Ovary (tissue), 9 donors: ENCODE data around the gene IZUMO1. TPM values are rescaled to one million over a fixed set of nuclear protein-coding genes. Genes with fewer than 3 reads are reported as not detected.

ENCODE experiments used
- DNase-seq, 5 donors: peaks; one replicate each; pipeline ENCODE4 v3.0.0-alpha.2; 2019 to 2020
- H3K27ac ChIP-seq, 2 donors: fragments of 200-600 bp; one replicate each; pipeline versions ENCODE4 v1.5.1 to v1.8.0; 2019 to 2022
- H3K27me3 ChIP-seq: fragments of 200-600 bp; one replicate; pipeline ENCODE4 v1.8.0; 2022
- H3K36me3 ChIP-seq: fragments of 200-600 bp; sonication (generic); one replicate; pipeline ENCODE4 v1.5.1; 2019
- H3K4me1 ChIP-seq: one replicate; pipeline ENCODE4 v1.8.1; 2013; ENCODE audit warnings: mild to moderate bottlenecking, moderate library complexity; ENCODE audit not compliant: insufficient read depth
- H3K4me3 ChIP-seq: fragments of 200-600 bp; sonication (generic); one replicate; pipeline ENCODE4 v1.5.1; 2017
- H3K9me3 ChIP-seq, 2 donors: fragments of 200-600 bp in 1 of 2; sonication (generic) in 1 of 2; one replicate each; pipeline versions ENCODE4 v1.5.1 to v1.8.1; 2013 to 2019; ENCODE audit warnings: mild to moderate bottlenecking in 1 of 2, moderate library complexity in 1 of 2
- CTCF ChIP-seq, 3 donors: fragments of 450-650 bp in 2 of 3; fragments of 200-600 bp in 1 of 3; IDR thresholded peaks; one replicate each; pipeline versions ENCODE4 v1.5.1 to v1.8.0; 2016 to 2022; ENCODE audit warnings: antibody characterized with exemption in 3 of 3, mild to moderate bottlenecking in 1 of 3
- EP300 ChIP-seq: sonication (generic); formaldehyde crosslinking; IDR thresholded peaks from one replicate; pipeline ENCODE4 v1.6.1; 2017; ENCODE audit warnings: antibody characterized with exemption
- POLR2A ChIP-seq: fragments of 450-650 bp; IDR thresholded peaks from one replicate; pipeline ENCODE4 v1.6.1; 2017; ENCODE audit warnings: antibody characterized with exemption, mild to moderate bottlenecking, moderate library complexity
- WGBS, 3 donors: extraction: QIAGEN DNeasy Blood & Tissue Kit in 1 of 3; methylation state at CpG; one replicate each; pipeline versions ENCODE4 v1.1.5 to v1.1.7; 2013 to 2017; 5-methylcytosine and 5-hydroxymethylcytosine counted together
- intact Hi-C, 4 donors: fragments of 100-400 bp; cut with DNase I; formaldehyde crosslinking; loops; one replicate each; pipeline versions ENCODE4 v1.11.0 to v1.15.1; 2022 to 2023
- polyA plus RNA-seq, 2 donors: library from polyadenylated mRNA; stranded (reverse); fragments of 200-250 nt in 1 of 2; fragments of 350-450 nt in 1 of 2; fragmentation: Illumina TruSeq in 1 of 2; extraction: RNeasy Lipid Tissue Mini Kit (QIAGEN cat#74804) in 1 of 2; gene quantifications; one replicate each; pipeline ENCODE4 v1.2.3, GENCODE V29; 2013 to 2014
- total RNA-seq, 7 donors: library from RNA; depleted of rRNA in 2 of 7; stranded (reverse); fragments of >200 nt in 2 of 7; fragmentation: NEBNext Ultra II Directional in 3 of 7; extraction: Animal tissue kit (Norgen Biotek cat#: 25700) in 3 of 7; gene quantifications; one replicate each; pipeline versions ENCODE4 v1.1.0 to v1.2.4, GENCODE V29; 2016 to 2023
- donor health status: DM: no; HTN: no; CAD: no; lungs with moderate emphysema.
- donor health status: DM: no; HTN: no; CAD: no.
- donor health status: Bipolar disorder and iron deficiency.
- donor health status: DM: yes; HTN: yes; CAD: no.
- donor health status: DM: no; HTN: no; CAD: no.
- donor health status: DM: yes; HTN: yes; CAD: no.

The IZUMO1 gene
- total and polyA plus RNA-seq, 9 donors = 0.08 to 0.67 (median 0.12) TPM; not detected in 5

GRCh38 chr19:48713041-48713863 lies 33.5 kb downstream of the IZUMO1 start:
- Histone ChIP-seq H3K27me3 (no peaks in the 10 kb centered on the region), H3K9me3 (no peaks in the 10 kb centered on the region), H3K4me3 (peak overlapping the region; percentile 63), H3K4me1 (peaks cover 20% of the 10 kb centered on the region), H3K36me3 (no peaks in the 10 kb centered on the region), H3K27ac (peak overlapping the region in 1 of 2 donors; percentile 71)
- no peak for TF ChIP-seq POLR2A
- no peak for TF ChIP-seq EP300
- no peak for TF ChIP-seq CTCF (IDR thresholded peaks at IDR 0.05)
- WGBS, 3 donors = 14 to 17% (median 14%) methylated on average over 25 of the region's 25 CpGs
- intact Hi-C loops = loop anchor here in 3 of 4 donors (2.0 to 10.0 kb wide), 3 partner anchors 36 to 68 kb away; partner anchors contain the start of gene CA11 (in 1 of the 3)
- DNase-seq = peak in 3 of 5 donors; percentile 37 to 55 (median 54)

GRCh38 chr19:48711106-48711662 lies 35.5 kb downstream of the IZUMO1 start:
- H3K9me3 ChIP-seq = no peaks in the 10 kb centered on the region
- H3K27me3 ChIP-seq = no peaks in the 10 kb centered on the region
- intact Hi-C loops = loop anchor here in 2 of 4 donors (5.0 to 10.0 kb wide), 2 partner anchors 34 to 66 kb away; partner anchors contain the start of gene CA11 (in 1 of the 2)
- DNase-seq = no peak
- no peaks in the 10 kb centered on the region for H3K36me3 ChIP-seq
- no peak overlapping the region for H3K27ac ChIP-seq
- TF ChIP-seq EP300 (no peak), POLR2A (no peak), CTCF (IDR thresholded peaks at IDR 0.05) (no peak)
- 80 to 92% (median 81%) methylated on average over 4 of the region's 4 CpGs for WGBS, 3 donors
- no peak overlapping the region for H3K4me3 ChIP-seq
- H3K4me1 ChIP-seq = peaks cover 14% of the 10 kb centered on the region

GRCh38 chr19:48708471-48708870 lies 38.2 kb downstream of the IZUMO1 start:
- H3K4me1 ChIP-seq = peaks cover 5% of the 10 kb centered on the region
- no peaks in the 10 kb centered on the region for H3K9me3 ChIP-seq
- no peak for TF ChIP-seq EP300
- no peak for TF ChIP-seq CTCF (IDR thresholded peaks at IDR 0.05)
- TF ChIP-seq POLR2A = no peak
- intact Hi-C loops = no loop called here
- no peaks in the 10 kb centered on the region for H3K36me3 ChIP-seq
- WGBS, 3 donors = 45 to 51% (median 49%) methylated on average over 10 to 11 of the region's 11 CpGs
- no peaks in the 10 kb centered on the region for H3K27me3 ChIP-seq
- no peak overlapping the region for H3K27ac ChIP-seq
- H3K4me3 ChIP-seq = no peak overlapping the region
- no peak for DNase-seq

GRCh38 chr19:48705431-48705830 lies 41.3 kb downstream of the IZUMO1 start:
- no peaks in the 10 kb centered on the region for H3K4me1 ChIP-seq
- H3K27ac ChIP-seq = no peak overlapping the region
- TF ChIP-seq CTCF (IDR thresholded peaks at IDR 0.05) = no peak
- TF ChIP-seq EP300 = no peak
- no peak for TF ChIP-seq POLR2A
- no peaks in the 10 kb centered on the region for H3K36me3 ChIP-seq
- H3K27me3 ChIP-seq = no peaks in the 10 kb centered on the region
- 49 to 80% (median 60%) methylated on average over 2 of the region's 2 CpGs for WGBS, 3 donors
- H3K4me3 ChIP-seq = no peak overlapping the region
- intact Hi-C loops = no loop called here
- DNase-seq = no peak
- no peaks in the 10 kb centered on the region for H3K9me3 ChIP-seq
